HG03460 (cell line): ENCODE data around the gene PRSS1.
"Not testable (repeated sequence)": the region's sequence is repeated elsewhere in the genome, so short reads cannot be mapped to it uniquely, and the experiment has no call there.

Source experiments
- ATAC-seq: cut with Tn5 transposase; IDR thresholded peaks from one replicate; pipeline ENCODE4 v1.9.1; 2021; ENCODE audit not compliant: unreplicated experiment

The PRSS1 gene

DNA sequence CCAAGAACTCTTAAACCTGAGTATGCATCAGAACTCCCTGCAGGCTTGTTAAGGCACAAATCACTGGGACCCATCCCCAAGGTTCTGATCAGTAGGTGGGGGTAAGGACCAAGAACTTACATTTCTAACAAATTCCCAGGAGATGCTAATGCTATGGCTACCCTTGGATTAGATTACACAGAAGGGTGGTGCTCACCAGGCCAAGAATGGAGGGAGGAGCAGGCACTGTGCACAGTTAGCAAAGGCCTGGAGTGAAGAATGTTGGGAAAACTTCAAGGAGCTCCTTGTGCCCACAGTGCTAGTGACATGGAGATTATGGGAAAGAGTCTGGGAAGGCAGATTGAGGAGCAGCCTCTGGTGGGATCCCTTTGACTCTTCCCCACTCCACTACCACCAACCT is 23.4 kb downstream of the PRSS1 start:
- no peak for ATAC-seq

- ATAC-seq: no peak
Observed at GRCh38 chr7:142773230-142773629, 24.0 kb downstream of the PRSS1 start.

- no peak for ATAC-seq
Observed at GRCh38 chr7:142773937-142774744, 24.9 kb downstream of the PRSS1 start.

DNA sequence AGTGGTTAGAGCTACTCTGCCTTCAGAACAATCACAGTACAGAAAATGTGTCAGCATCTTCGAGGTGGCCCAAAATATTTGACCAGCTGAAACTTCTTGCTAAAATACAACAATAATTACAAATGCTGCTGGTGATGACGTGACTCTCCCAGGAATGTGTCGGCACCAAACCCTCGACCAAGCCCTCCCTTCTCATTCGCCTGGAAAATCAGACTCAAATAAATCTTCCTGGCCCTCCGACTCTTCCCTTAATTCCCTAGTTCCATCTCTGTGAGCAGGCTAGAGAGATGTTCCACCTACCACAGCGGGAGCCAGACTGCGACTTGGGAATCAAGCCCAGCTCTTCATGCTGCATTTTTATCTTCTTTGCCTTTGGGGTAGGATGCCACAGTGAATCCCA is 25.6 kb downstream of the PRSS1 start:
- ATAC-seq: no peak

GRCh38 chr7:142775351-142776115 is 26.3 kb downstream of the PRSS1 start:
- not testable (repeated sequence) for ATAC-seq

DNA sequence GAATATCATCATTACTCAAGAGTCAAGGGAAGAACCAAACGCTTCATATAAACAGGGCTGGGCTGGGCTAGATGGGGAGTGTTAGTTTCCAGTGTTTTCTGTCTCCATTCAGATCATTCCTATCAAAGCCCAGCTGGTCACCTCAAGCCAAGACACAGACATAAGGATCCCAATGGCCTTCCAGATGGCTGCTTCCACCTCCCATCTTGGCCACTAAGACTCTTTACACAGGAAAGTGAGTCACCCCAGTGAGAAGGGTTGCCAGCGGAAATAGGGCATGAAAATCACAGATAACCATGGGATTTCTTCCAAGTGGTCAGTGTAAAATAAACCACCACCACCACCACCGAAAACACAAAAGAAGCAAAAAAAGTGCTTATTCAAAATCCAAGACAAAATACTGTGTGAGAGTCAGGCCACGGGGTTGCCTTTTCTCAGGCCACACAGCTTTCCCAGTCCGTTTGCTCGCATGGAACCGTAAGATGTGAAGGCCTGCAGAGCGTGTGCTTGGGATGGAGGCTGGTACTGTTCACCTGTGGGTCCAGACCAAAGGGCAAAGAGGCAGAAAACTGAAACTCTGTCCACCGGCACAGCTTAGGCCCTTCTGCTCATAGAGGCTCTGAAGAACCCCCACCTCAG is 27.1 kb downstream of the PRSS1 start:
- ATAC-seq: no peak

GRCh38 chr7:142776845-142777225 is 27.6 kb downstream of the PRSS1 start:
- not testable (repeated sequence) for ATAC-seq

GRCh38 chr7:142777318-142777717 is 28.0 kb downstream of the PRSS1 start:
- ATAC-seq: no peak

GRCh38 chr7:142782922-142783900 is 33.9 kb downstream of the PRSS1 start:
- peak; percentile 86 for ATAC-seq

- no peak for ATAC-seq
Observed at GRCh38 chr7:142784096-142784495, 34.8 kb downstream of the PRSS1 start.

DNA sequence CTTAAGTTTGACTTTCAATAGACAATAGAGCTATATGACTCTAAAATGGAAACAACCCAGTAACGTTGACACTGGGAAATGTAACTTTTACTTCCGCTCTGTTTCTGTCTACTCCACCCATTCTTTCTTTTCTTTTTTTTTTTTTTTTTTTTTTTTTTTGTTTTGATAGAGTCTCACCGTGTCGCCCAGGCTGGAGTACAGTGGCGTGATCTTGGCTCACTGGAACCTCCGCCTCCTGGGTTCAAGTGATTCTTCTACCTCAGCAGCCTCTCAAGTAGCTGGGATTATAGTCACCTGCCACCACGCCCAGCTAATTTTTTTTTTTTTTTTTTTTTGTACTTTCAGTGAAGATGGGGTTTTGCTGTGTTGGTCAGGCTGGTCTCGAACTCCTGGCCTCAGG is 35.4 kb downstream of the PRSS1 start:
- no peak for ATAC-seq

- no peak for ATAC-seq
Observed at GRCh38 chr7:142785841-142786250, 36.6 kb downstream of the PRSS1 start.

- no peak for ATAC-seq
Observed at GRCh38 chr7:142787034-142787768, 37.9 kb downstream of the PRSS1 start.

DNA sequence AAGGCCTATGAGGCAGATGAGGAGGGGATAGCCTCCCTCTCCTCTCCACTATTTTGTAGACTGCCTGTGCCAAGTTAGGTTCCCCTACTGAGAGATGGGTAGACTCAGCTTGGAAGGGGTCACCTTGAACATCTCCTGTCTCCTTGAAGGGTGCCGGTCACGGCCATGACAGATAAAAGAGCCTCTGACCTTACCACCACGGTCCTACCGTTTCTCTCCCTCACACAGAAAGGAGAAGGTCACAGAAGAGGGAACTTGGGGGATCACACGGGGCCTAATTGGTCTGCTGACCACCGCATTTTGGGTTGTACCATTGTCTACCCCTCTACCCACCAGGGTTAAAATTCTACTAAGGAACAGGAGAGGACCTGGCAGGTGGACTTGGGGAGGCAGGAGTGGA is 38.5 kb downstream of the PRSS1 start:
- ATAC-seq: no peak

GRCh38 chr7:142788303-142789289 is 39.3 kb downstream of the PRSS1 start:
- ATAC-seq: no peak

GRCh38 chr7:142789441-142789840 is 40.2 kb downstream of the PRSS1 start:
- ATAC-seq: no peak

DNA sequence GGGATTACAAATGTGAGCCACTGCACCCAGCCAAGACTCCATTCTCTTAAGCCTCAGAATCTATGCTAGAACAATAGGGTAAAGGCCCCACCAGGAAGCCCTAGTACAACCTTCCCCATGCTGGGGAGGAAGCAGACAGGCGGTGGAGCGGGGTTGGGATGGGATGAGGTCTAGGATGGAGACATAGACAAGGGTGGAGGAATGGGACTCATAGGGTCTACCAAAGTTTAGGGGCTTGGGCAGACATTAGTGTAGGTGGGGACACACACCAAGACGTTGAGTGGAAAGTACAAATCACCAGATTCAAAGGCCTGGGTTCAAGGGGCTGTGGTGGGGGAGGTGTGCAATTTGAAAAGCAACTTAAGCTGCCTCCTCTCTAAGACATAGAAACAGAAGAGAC is 40.8 kb downstream of the PRSS1 start:
- ATAC-seq: no peak

GRCh38 chr7:142790555-142790954 is 41.3 kb downstream of the PRSS1 start:
- no peak for ATAC-seq

GRCh38 chr7:142791502-142791901 is 42.2 kb downstream of the PRSS1 start:
- no peak for ATAC-seq
